VCaP (cell line): Measurements from ENCODE around the gene PAM16.

Experiments
- H3K27ac ChIP-seq: fragments of 450-650 bp; 2 replicates; pipeline ENCODE4 v1.5.1; 2017
- TF ChIP-seq, protein P1 (sequence below): fragments of 450-650 bp; conservative IDR thresholded peaks from 2 replicates; pipeline ENCODE4 v1.5.1; 2017; ENCODE audit warnings: mild to moderate bottlenecking, moderate library complexity

PAM16 gene

DNA sequence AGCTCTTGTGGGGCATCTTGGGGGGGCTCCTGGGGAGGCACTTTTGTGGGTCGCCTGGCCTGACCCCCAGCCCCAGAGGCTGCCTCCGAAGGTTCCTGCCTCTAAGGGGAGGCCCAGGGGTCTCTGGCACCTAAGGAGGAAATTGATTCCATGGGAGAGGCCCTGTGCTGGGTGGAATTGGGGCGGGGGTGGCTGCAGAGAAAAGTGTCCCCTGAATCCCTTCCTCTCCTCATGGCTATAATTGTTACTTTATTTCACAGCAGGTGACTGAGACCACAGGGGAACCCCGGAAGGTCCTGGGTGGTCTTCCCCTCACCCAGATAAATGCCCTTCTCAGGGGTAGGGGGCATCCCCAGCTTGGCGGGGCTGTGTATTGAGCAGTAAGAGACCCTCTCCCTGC is 32.2 kb downstream of the PAM16 start:
- 0 out of 2 replicates have a peak overlapping the region, but pooled peaks have one; percentile 71 for H3K27ac ChIP-seq
- TF ChIP-seq, protein P1, sequence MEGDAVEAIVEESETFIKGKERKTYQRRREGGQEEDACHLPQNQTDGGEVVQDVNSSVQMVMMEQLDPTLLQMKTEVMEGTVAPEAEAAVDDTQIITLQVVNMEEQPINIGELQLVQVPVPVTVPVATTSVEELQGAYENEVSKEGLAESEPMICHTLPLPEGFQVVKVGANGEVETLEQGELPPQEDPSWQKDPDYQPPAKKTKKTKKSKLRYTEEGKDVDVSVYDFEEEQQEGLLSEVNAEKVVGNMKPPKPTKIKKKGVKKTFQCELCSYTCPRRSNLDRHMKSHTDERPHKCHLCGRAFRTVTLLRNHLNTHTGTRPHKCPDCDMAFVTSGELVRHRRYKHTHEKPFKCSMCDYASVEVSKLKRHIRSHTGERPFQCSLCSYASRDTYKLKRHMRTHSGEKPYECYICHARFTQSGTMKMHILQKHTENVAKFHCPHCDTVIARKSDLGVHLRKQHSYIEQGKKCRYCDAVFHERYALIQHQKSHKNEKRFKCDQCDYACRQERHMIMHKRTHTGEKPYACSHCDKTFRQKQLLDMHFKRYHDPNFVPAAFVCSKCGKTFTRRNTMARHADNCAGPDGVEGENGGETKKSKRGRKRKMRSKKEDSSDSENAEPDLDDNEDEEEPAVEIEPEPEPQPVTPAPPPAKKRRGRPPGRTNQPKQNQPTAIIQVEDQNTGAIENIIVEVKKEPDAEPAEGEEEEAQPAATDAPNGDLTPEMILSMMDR: no peak

DNA sequence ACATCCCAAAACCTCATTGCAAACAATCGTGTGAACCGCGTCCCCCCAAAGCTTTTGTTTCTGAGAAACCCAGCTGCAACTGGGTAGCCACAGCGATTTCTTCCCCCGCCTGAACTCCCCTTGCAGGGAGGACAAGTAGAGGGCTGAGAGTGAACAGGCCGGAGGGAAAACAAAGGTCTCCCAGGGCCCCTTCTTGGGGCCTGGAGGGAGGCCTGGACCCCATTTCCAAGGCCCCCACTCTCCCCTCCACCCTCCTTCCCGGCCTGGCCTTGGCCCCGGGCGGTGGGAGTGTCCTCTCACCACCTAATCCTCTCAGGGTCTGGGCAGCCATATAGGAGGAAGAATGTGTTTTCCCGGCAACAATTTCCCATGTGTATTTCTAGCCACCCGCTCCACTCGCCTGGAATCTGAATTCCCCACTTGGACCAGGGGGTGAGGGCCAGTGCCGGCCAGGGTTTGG is 32.6 kb downstream of the PAM16 start:
- TF ChIP-seq, protein P1: no peak
- H3K27ac ChIP-seq: peak overlapping the region; percentile 71; the same call in 1 of the 2 replicates

DNA sequence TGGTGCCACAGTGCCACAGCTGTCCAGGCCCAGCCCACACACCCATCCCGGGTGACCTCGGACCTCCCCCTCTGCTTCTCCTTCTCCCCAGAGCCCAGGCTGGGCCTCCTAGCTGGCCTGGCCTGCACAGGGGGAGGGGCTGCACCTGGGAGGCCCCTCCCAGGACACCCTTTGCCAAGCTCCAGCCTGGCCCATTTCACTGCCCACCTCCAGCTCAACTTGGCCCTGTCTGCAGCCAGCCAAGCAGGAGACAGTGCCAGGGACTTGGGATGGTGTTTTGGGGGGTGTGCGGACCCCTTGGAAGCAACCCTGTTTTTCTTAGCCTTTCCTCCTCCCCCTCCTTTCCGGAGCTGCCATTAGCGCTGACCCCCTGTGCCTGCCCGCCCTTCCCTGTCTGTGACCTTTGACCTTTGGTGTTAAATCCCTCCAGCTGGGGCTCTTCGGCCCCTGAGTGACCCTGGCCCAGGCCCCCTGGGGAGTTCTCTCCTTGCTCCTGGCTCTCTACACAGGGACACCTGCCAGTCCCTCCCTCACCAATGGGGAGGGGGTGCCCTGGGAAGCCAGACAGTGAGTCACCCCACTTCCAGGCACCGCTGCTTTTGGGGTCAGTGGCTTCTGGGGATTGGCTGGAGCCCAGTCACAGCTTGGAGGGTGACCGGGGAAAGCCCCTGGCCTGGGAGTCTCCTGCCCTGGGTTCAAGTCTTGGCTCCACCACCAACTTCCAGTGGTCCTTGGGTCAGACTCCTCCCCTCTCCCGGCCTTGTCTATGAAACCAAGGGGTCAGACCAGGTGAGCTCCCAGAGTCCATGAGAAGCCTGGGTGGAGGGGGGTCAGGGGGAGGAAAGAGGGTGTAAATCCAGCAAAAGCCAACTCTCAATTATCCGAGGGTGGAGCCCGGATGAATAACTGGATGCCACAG is 33.3 kb downstream of the PAM16 start:
- H3K27ac ChIP-seq: peak overlapping the region; percentile 71

DNA sequence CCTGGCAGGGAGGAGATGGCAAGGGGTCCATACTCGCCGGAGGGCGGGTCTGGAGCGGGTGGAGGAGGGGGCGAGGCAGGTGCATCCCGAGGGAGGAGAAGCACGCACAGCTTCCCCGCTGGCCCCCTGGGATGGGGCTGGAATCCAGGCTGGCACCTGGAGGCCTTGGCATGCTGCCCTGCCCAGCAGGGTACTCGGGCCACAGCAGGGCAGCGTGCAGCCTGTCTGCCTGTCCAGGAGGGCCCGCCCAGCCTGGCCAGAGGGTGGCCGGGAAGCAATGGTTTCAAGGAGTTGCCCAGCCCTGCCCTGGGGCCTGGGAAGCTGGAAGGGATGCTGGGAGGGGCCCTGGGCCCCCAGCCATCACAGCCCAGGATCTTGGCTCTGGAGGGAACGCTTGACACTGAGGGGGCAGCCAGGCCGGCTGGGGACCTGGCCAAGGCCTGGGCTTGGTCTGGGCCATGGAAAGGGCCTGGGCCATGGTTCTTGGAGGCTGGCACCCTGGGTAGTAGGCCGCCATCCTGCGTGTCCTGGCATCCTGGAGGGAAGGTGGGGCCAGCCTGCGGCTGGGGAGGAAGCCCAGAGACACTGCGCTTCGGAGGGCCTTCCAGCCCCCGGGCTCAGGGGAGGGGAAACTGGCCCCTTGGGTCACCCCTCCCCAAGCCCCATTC is 34.1 kb downstream of the PAM16 start:
- peak overlapping the region; percentile 71 for H3K27ac ChIP-seq
- TF ChIP-seq, protein P1: no peak

More for the DNA sequence above, 33.3 kb downstream of the PAM16 start:
- TF ChIP-seq, protein P1: no peak

DNA sequence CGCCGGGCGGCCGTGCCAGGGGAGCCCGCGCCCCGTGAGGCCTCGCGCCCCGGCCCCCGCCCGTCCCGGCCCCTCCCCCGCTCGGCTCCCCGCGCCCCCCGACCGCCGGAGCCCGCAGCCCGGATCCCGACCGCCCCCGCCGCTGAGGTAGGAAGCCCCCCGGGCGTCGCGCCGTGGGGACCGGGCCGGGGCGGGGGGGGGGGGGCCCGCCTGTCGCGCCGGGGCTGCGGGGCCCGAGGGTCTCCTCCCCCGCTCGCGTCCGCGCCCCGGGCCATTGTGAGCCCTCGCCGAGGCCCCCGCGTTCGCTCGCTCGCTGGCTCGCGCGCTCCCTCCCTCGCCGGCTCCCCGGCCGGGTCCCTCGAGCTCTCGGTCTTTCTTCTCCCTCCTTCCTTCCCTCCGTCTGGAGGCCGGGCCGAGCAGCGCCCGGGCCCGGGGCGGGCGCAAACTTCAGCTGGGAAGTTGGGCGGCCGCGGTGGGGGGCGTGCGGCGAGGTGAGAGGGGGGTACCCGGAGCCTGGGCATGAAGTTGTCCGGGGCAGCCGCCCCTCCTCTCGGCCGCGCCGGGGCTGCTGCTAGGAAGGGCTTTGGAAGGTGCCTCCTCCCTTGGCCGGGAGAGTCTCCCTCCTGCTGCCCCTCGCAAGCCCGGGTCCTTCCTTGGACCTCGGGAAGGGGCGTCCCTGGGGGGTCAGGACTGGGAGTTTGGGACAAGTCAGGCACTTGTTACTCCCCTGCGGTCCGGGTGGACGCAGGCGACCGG is 34.8 kb downstream of the PAM16 start:
- H3K27ac ChIP-seq: peak overlapping the region; percentile 71
- TF ChIP-seq, protein P1: no peak

DNA sequence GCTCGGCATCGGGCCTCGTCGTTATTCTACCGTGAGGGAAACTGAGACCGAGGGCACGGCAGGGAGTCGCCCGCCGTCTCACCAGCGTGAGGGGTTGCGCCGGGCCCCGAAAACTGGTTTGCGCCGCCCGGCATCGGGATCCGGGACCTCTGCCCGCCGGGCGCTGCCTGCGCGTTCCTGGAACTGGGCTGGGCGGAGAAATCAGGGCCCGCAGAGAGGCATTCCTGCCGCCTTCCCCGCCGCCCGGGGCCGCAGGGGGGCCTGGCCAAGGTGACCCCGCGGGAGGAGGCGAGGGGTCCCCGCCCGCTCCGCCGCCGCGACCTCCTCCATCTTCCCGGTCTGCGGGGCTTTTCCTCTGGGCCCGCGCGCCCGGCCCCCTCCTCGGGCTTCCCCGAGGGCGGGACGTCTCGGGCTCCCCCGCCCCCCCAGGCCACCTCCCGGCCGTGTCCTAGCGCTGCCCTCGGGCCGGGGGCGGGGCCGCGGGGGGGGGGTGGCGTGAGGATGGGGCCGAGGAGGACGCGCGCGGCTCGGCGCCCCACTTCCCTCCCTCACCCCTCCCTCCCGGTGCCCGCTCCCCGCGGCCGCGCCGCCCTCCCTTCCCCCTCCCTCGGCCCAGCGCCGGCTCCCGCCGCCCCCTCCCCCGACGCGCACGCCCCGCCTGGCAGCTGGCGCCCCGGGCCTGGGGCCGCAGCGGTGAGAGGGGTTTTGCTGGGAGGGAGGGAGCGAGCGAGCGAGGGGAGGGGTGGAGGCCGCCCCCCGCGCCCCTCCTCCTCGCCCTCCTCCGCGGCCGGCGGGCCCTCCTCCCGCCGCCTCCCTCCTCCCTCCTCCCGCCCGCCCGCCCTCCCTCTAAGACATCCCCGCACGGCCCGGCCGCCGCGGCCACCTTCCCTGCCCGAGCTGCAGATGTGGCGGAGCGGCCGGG is 35.7 kb downstream of the PAM16 start, which contains the start of gene GLIS2:
Gene GLIS2, plus strand, starts transcription at position 882 of the 922 bp plus-strand sequence. CDS start 16,214 bp downstream, outside the sequence.
- peak within 1 kb of the TSS; percentile 71 for H3K27ac ChIP-seq
- TF ChIP-seq, protein P1: no peak
